ENCODE results near the gene DERL3.

DERL3 gene

GRCh38 chr22:23831261-23831660, 7.5 kb downstream of the DERL3 start:
- DNase-seq (ENCODE audit: low read depth): no peak

GRCh38 chr22:23829845-23830372, 8.9 kb downstream of the DERL3 start:
- no peak for DNase-seq (ENCODE audit: low read depth)

- DNase-seq (ENCODE audit: low read depth): no peak
These were observed 9.8 kb downstream of the DERL3 start for GRCh38 chr22:23828800-23829680.

GRCh38 chr22:23827351-23827995, 11.3 kb downstream of the DERL3 start:
- no peak for DNase-seq (ENCODE audit: low read depth)

GRCh38 chr22:23826510-23827350, 12.1 kb downstream of the DERL3 start:
- no peak for DNase-seq (ENCODE audit: low read depth)

GRCh38 chr22:23825246-23825905, 13.4 kb downstream of the DERL3 start:
- DNase-seq (ENCODE audit: low read depth): no peak

- no peak for DNase-seq (ENCODE audit: low read depth)
These were observed 14.1 kb downstream of the DERL3 start for GRCh38 chr22:23824476-23825245.

- no peak for DNase-seq (ENCODE audit: low read depth)
These were observed 15.4 kb downstream of the DERL3 start for GRCh38 chr22:23823331-23823791.

GRCh38 chr22:23822101-23822671, 16.6 kb downstream of the DERL3 start:
- DNase-seq (ENCODE audit: low read depth): no peak

GRCh38 chr22:23820748-23821211, 18.0 kb downstream of the DERL3 start:
- DNase-seq (ENCODE audit: low read depth): no peak

- DNase-seq (ENCODE audit: low read depth): no peak
These were observed 20.3 kb downstream of the DERL3 start for GRCh38 chr22:23818541-23818940.

- no peak for DNase-seq (ENCODE audit: low read depth)
These were observed 21.7 kb downstream of the DERL3 start for GRCh38 chr22:23817146-23817545.

GRCh38 chr22:23816156-23816976, 22.4 kb downstream of the DERL3 start:
- DNase-seq (ENCODE audit: low read depth): no peak

GRCh38 chr22:23815541-23816155, 23.2 kb downstream of the DERL3 start:
- DNase-seq (ENCODE audit: low read depth): no peak

- DNase-seq (ENCODE audit: low read depth): no peak
These were observed 26.4 kb downstream of the DERL3 start for GRCh38 chr22:23812378-23812777.

- DNase-seq (ENCODE audit: low read depth): no peak
These were observed 32.0 kb downstream of the DERL3 start for GRCh38 chr22:23806837-23807236.

GRCh38 chr22:23804781-23805291, 34.0 kb downstream of the DERL3 start:
- DNase-seq (ENCODE audit: low read depth): no peak

- no peak for DNase-seq (ENCODE audit: low read depth)
These were observed 35.6 kb downstream of the DERL3 start for GRCh38 chr22:23803001-23803819.

Data from stimulated activated CD8-positive, alpha-beta memory T cell treated with anti-CD3 and anti-CD28 coated beads, Interleukin-15, amount 100 ng/mL, for 1 hour (primary cell).